SK-N-SH (cell line): Measurements from ENCODE around the gene XXYLT1. TPM values are rescaled to one million over a fixed set of nuclear protein-coding genes. Genes with fewer than 3 reads are reported as not detected.

Experiments used
- CTCF ChIA-PET: fragments of 300-600, 350-600 bp; formaldehyde crosslinking; extraction: SDS; loops from one replicate; lab custom pipeline; 2021; lab: Yijun Ruan, JAX
- POLR2A ChIA-PET: fragments of 350-600 bp; sonication (Branson Sonifier 250); formaldehyde crosslinking; extraction: SDS; loops from one replicate; lab custom pipeline; 2020; ENCODE audit warnings: antibody characterized with exemption, inconsistent platforms; lab: Yijun Ruan, JAX
- DNase-seq: peaks from one replicate; pipeline ENCODE4 v3.0.0; 2012
- H2AFZ ChIP-seq: fragments of 200-600 bp; sonication (generic); 2 replicates; pipeline ENCODE4 v1.8.1; 2016; ENCODE audit warnings: antibody characterized with exemption, mild to moderate bottlenecking, low read depth
- H3F3A ChIP-seq: fragments of 200-600 bp; sonication (generic); replicated peaks from 2 replicates; pipeline ENCODE3; 2016; ENCODE audit warnings: antibody characterized with exemption, mild to moderate bottlenecking; ENCODE audit not compliant: insufficient read depth
- H3K27ac ChIP-seq, 2 experiments: fragments of 200-500 bp in 1 of 2; fragments of 200-600 bp in 1 of 2; sonication (Bioruptor generic) in 1 of 2; sonication (generic), shearing (Covaris generic) in 1 of 2; 2 replicates each; pipeline versions ENCODE4 v1.5.1 to v1.6.1; 2014 to 2016; ENCODE audit warnings: low read depth in 2 of 2, inconsistent platforms in 1 of 2, low read length in 1 of 2, mild to moderate bottlenecking in 1 of 2, mixed read lengths in 1 of 2
- H3K27me3 ChIP-seq: fragments of 200-600 bp; sonication (generic), shearing (Covaris generic); 2 replicates; pipeline ENCODE4 v1.6.1; 2016; ENCODE audit warnings: mixed run types; ENCODE audit not compliant: insufficient read depth
- H3K36me3 ChIP-seq, 2 experiments: fragments of 200-500 bp in 1 of 2; fragments of 200-600 bp in 1 of 2; sonication (Bioruptor generic) in 1 of 2; sonication (generic) in 1 of 2; replicated peaks in 1 of 2; 2 replicates each; pipeline versions ENCODE3 to v1.5.1; 2014 to 2016; ENCODE audit warnings: low read length in 1 of 2, mild to moderate bottlenecking in 1 of 2; ENCODE audit not compliant: insufficient read depth in 2 of 2, control insufficient read depth in 1 of 2
- H3K4me1 ChIP-seq, 2 experiments: fragments of 200-500 bp in 1 of 2; fragments of 200-600 bp in 1 of 2; sonication (Bioruptor generic) in 1 of 2; sonication (generic), shearing (Covaris generic) in 1 of 2; 2 replicates each; pipeline versions ENCODE4 v1.5.1 to v1.6.1; 2014 to 2016; ENCODE audit warnings: low read depth in 1 of 2, low read length in 1 of 2, mixed run types in 1 of 2; ENCODE audit not compliant: insufficient read depth in 2 of 2, control insufficient read depth in 1 of 2
- H3K4me2 ChIP-seq: fragments of 200-600 bp; sonication (generic), shearing (Covaris generic); 2 replicates; pipeline ENCODE4 v1.6.1; 2017; ENCODE audit warnings: mixed run types
- H3K4me3 ChIP-seq, 2 experiments: fragments of 200-500 bp in 1 of 2; fragments of 200-600 bp in 1 of 2; sonication (Bioruptor generic) in 1 of 2; sonication (generic), shearing (Covaris generic) in 1 of 2; 2 replicates each; pipeline versions ENCODE4 v1.5.1 to v1.8.1; 2014 to 2016; ENCODE audit warnings: low read depth in 2 of 2, inconsistent platforms in 1 of 2, low read length in 1 of 2, mild to moderate bottlenecking in 1 of 2, mixed read lengths in 1 of 2, moderate library complexity in 1 of 2
- H3K79me2 ChIP-seq: fragments of 200-600 bp; sonication (generic); 2 replicates; pipeline ENCODE4 v1.8.1; 2017; ENCODE audit warnings: mild to moderate bottlenecking; ENCODE audit not compliant: insufficient read depth
- H3K9ac ChIP-seq: fragments of 200-600 bp; sonication (generic); 2 replicates; pipeline ENCODE4 v1.6.1; 2017; ENCODE audit warnings: mixed run types
- H3K9me2 ChIP-seq: fragments of 200-600 bp; sonication (generic); 2 replicates; pipeline ENCODE4 v1.6.1; 2017; ENCODE audit warnings: mixed run types
- H3K9me3 ChIP-seq: fragments of 200-600 bp; sonication (generic); 2 replicates; pipeline ENCODE4 v1.6.1; 2017; ENCODE audit warnings: mixed run types, mild to moderate bottlenecking, moderate library complexity
- H4K20me1 ChIP-seq: fragments of 200-600 bp; sonication (generic); 2 replicates; pipeline ENCODE4 v1.6.1; 2017; ENCODE audit warnings: mild to moderate bottlenecking, mixed run types; ENCODE audit not compliant: insufficient read depth
- CHD2 ChIP-seq: fragments of 150-350 bp; IDR thresholded peaks from 2 replicates; pipeline ENCODE4 v1.6.1; 2018; ENCODE audit warnings: low read length; ENCODE audit not compliant: partially characterized antibody
- CTCF ChIP-seq: fragments of 200-600 bp; sonication (generic); IDR thresholded peaks from 2 replicates; pipeline ENCODE4 v1.6.1; 2017; ENCODE audit warnings: antibody characterized with exemption, mild to moderate bottlenecking, moderate library complexity
- EZH2phosphoT487 ChIP-seq: fragments of 200-600 bp; sonication (generic); IDR thresholded peaks from 2 replicates; pipeline ENCODE4 v1.6.1; 2017; ENCODE audit warnings: low read depth, mixed run types, mild to moderate bottlenecking, antibody characterized with exemption, moderate library complexity, borderline replicate concordance
- FOSL2 ChIP-seq: IDR thresholded peaks from 2 replicates; pipeline ENCODE4 v1.4.0; 2012; ENCODE audit warnings: low read depth, mild to moderate bottlenecking, moderate library complexity, borderline replicate concordance
- FOXJ3 ChIP-seq: sonication (generic); formaldehyde crosslinking; IDR thresholded peaks from 2 replicates; pipeline ENCODE4 v1.5.1; 2020; ENCODE audit warnings: mild to moderate bottlenecking, missing genetic modification reagents
- FOXM1 ChIP-seq: IDR thresholded peaks from 2 replicates; pipeline ENCODE4 v1.4.0; 2012; ENCODE audit warnings: low read depth, mild to moderate bottlenecking
- GABPA ChIP-seq: IDR thresholded peaks from 2 replicates; pipeline ENCODE4 v1.4.0; 2012; ENCODE audit warnings: low read depth, mild to moderate bottlenecking
- MEF2A ChIP-seq: IDR thresholded peaks from 2 replicates; pipeline ENCODE4 v1.4.0; 2012; ENCODE audit warnings: low read depth, borderline replicate concordance
- NFIC ChIP-seq: IDR thresholded peaks from 2 replicates; pipeline ENCODE4 v1.4.0; 2012; ENCODE audit warnings: borderline replicate concordance
- NRF1 ChIP-seq: IDR thresholded peaks from 2 replicates; pipeline ENCODE4 v1.6.1; 2012; ENCODE audit warnings: low read depth, mild to moderate bottlenecking, low read length
- RCOR1 ChIP-seq: fragments of 150-350 bp; IDR thresholded peaks from 2 replicates; pipeline ENCODE4 v1.6.1; 2017; ENCODE audit warnings: antibody characterized with exemption, low read length
- REST ChIP-seq: IDR thresholded peaks from 2 replicates; pipeline ENCODE4 v1.6.1; 2012; ENCODE audit warnings: mild to moderate bottlenecking, low read depth, low read length, moderate library complexity
- RXRA ChIP-seq: IDR thresholded peaks from 2 replicates; pipeline ENCODE4 v1.4.0; 2012; ENCODE audit warnings: low read depth, mild to moderate bottlenecking, borderline replicate concordance
- SIN3A ChIP-seq: IDR thresholded peaks from 2 replicates; pipeline ENCODE4 v1.6.1; 2012; ENCODE audit warnings: low read depth, mild to moderate bottlenecking, low read length, moderate library complexity, borderline replicate concordance
- TEAD4 ChIP-seq: IDR thresholded peaks from 2 replicates; pipeline ENCODE4 v1.4.0; 2012; ENCODE audit warnings: mild to moderate bottlenecking, borderline replicate concordance; ENCODE audit not compliant: insufficient read depth
- USF2 ChIP-seq: fragments of 150-350 bp; IDR thresholded peaks from 2 replicates; pipeline ENCODE4 v1.6.1; 2017; ENCODE audit warnings: antibody characterized with exemption, low read length, low read depth, borderline replicate concordance
- YY1 ChIP-seq: IDR thresholded peaks from 2 replicates; pipeline ENCODE4 v1.4.0; 2012; ENCODE audit warnings: low read depth, mild to moderate bottlenecking
- WGBS: methylation state at CpG from one replicate; pipeline ENCODE4 v1.1.6; 2017; ENCODE audit warnings: low lambda C conversion rate; 5-methylcytosine and 5-hydroxymethylcytosine counted together
- polyA plus RNA-seq, 3 experiments: library from polyadenylated mRNA; depleted of rRNA; stranded (reverse); fragments of >200 nt; gene quantifications; 2 replicates each; pipeline ENCODE4 v1.2.3, GENCODE V29; 2012

The XXYLT1 gene
- polyA plus RNA-seq, 1 of the 3 experiments (the other 2 are of a cell fraction): 22.6 TPM

GRCh38 chr3:195112361-195112791 lies 158.6 kb downstream of the XXYLT1 start:
- H3K36me3 ChIP-seq: peaks cover 0 to 3% of the 10 kb centered on the region in 2 experiments
- no peaks in the 10 kb centered on the region for H3K27me3 ChIP-seq
- H3K4me3 ChIP-seq: no peak overlapping the region
- H3K4me1 ChIP-seq: no peaks in the 10 kb centered on the region; a peak in 1 of 4 replicates
- peaks cover 5% of the 10 kb centered on the region for H3F3A ChIP-seq
- H3K27ac ChIP-seq: no peak overlapping the region
- ChIA-PET CTCF (interaction anchor here (1.8 to 2.9 kb wide), 3 partner anchors 11 to 430 kb away, joined by 6 to 10 read pairs (median 8); no protein-coding TSS in a partner anchor), POLR2A (no interaction called here)
- no peak for DNase-seq
- no peak overlapping the region for H2AFZ ChIP-seq
- H3K4me2 ChIP-seq: no peak overlapping the region
- H3K9ac ChIP-seq: no peak overlapping the region
- no peaks in the 10 kb centered on the region for H3K79me2 ChIP-seq
- no peaks in the 10 kb centered on the region for H4K20me1 ChIP-seq
- H3K9me2 ChIP-seq: no peaks in the 10 kb centered on the region
- no peak for TF ChIP-seq NFIC
- no peak for TF ChIP-seq GABPA
- TF ChIP-seq YY1: no peak
- no peak for TF ChIP-seq REST
- TF ChIP-seq EZH2phosphoT487: no peak
- no peak for TF ChIP-seq NRF1
- no peak for TF ChIP-seq SIN3A
- no peak for TF ChIP-seq RCOR1
- TF ChIP-seq FOXJ3 (CRISPR knock-in tag): no peak
- TF ChIP-seq FOXM1: no peak
- TF ChIP-seq USF2: no peak
- no peak for TF ChIP-seq FOSL2
- TF ChIP-seq TEAD4: no peak
- TF ChIP-seq RXRA: no peak
- TF ChIP-seq CHD2: no peak
- no peak for TF ChIP-seq MEF2A
- no peak for TF ChIP-seq CTCF
- 92% methylated on average over 22 of the region's 22 CpGs for WGBS
- H3K9me3 ChIP-seq: no peaks in the 10 kb centered on the region
